GM18868 (cell line): Measurements from ENCODE around the gene STARD8.

ENCODE experiments used
- ATAC-seq: cut with Tn5 transposase; IDR thresholded peaks from one replicate; pipeline ENCODE4 v1.9.1; 2021; ENCODE audit warnings: mild to moderate bottlenecking, moderate library complexity; ENCODE audit not compliant: unreplicated experiment

STARD8 gene

GRCh38 chrX:68691921-68692320 lies 44.5 kb downstream of the STARD8 start:
- no peak for ATAC-seq

GRCh38 chrX:68692651-68693050 lies 45.2 kb downstream of the STARD8 start:
- no peak for ATAC-seq

- peak; percentile 42 for ATAC-seq
Measured at GRCh38 chrX:68693481-68694434, 46.3 kb downstream of the STARD8 start.

GRCh38 chrX:68694435-68695205 lies 47.2 kb downstream of the STARD8 start:
- ATAC-seq, result no peak

GRCh38 chrX:68695206-68695845 lies 47.9 kb downstream of the STARD8 start:
- ATAC-seq, result no peak

- ATAC-seq, result no peak
Measured at GRCh38 chrX:68696267-68696990, 49.0 kb downstream of the STARD8 start.

GRCh38 chrX:68697036-68697435 lies 49.6 kb downstream of the STARD8 start:
- ATAC-seq, result no peak

GRCh38 chrX:68697465-68698125 lies 50.1 kb downstream of the STARD8 start:
- no peak for ATAC-seq

GRCh38 chrX:68698942-68699341 lies 51.5 kb downstream of the STARD8 start:
- ATAC-seq, result no peak

- no peak for ATAC-seq
Measured at GRCh38 chrX:68699960-68700746, 52.7 kb downstream of the STARD8 start.

- ATAC-seq, result no peak
Measured at GRCh38 chrX:68703369-68703768, 55.9 kb downstream of the STARD8 start.

GRCh38 chrX:68703846-68704245 lies 56.4 kb downstream of the STARD8 start:
- no peak for ATAC-seq

- no peak for ATAC-seq
Measured at GRCh38 chrX:68705986-68706385, 58.5 kb downstream of the STARD8 start.

GRCh38 chrX:68708503-68709290 lies 61.2 kb downstream of the STARD8 start:
- no peak for ATAC-seq

GRCh38 chrX:68710870-68711576 lies 63.6 kb downstream of the STARD8 start:
- ATAC-seq, result peak; percentile 76

GRCh38 chrX:68711845-68712244 lies 64.4 kb downstream of the STARD8 start:
- no peak for ATAC-seq

- ATAC-seq, result no peak
Measured at GRCh38 chrX:68714856-68715255, 67.4 kb downstream of the STARD8 start.

- ATAC-seq, result no peak
Measured at GRCh38 chrX:68717196-68717595, 69.7 kb downstream of the STARD8 start.
